SU-DHL-6 (cell line): ENCODE measurements around the gene CEACAM18.

Experiments
- H2AFZ ChIP-seq: fragments of 200-600 bp; sonication (generic); 2 replicates; pipeline ENCODE4 v1.6.1; 2014; ENCODE audit warnings: low read depth, mild to moderate bottlenecking, moderate library complexity, mixed read lengths, antibody characterized with exemption, low read length; ENCODE audit not compliant: severe bottlenecking
- H3F3A ChIP-seq: fragments of 200-600 bp; shearing (Covaris generic); 2 replicates; pipeline ENCODE4 v1.6.0; 2016; ENCODE audit warnings: antibody characterized with exemption, mild to moderate bottlenecking; ENCODE audit not compliant: insufficient read depth
- H3K27ac ChIP-seq: fragments of 200-600 bp; sonication (generic); 2 replicates; pipeline ENCODE4 v1.5.1; 2016; ENCODE audit warnings: low read depth, mild to moderate bottlenecking, low read length, moderate library complexity, mixed read lengths
- H3K27me3 ChIP-seq: fragments of 200-600 bp; sonication (generic), shearing (Covaris generic); 2 replicates; pipeline ENCODE4 v1.6.0; 2014; ENCODE audit warnings: mild to moderate bottlenecking, low read length
- H3K36me3 ChIP-seq: fragments of 200-600 bp; sonication (generic); 2 replicates; pipeline ENCODE4 v1.6.1; 2014; ENCODE audit warnings: mild to moderate bottlenecking, low read length, mixed read lengths
- H3K4me2 ChIP-seq: fragments of 300-600, 200-600 bp; shearing (Covaris generic), sonication (generic); 2 replicates; pipeline ENCODE4 v1.6.0; 2014; ENCODE audit warnings: low read length, low read depth, mild to moderate bottlenecking; ENCODE audit not compliant: poor library complexity, severe bottlenecking
- H3K4me3 ChIP-seq: fragments of 200-600 bp; sonication (generic); 2 replicates; pipeline ENCODE4 v1.5.1; 2014; ENCODE audit warnings: antibody characterized with exemption, low read length, mild to moderate bottlenecking, mixed read lengths; ENCODE audit not compliant: insufficient read depth, poor library complexity, severe bottlenecking
- H3K79me2 ChIP-seq: fragments of 200-600 bp; sonication (generic); 2 replicates; pipeline ENCODE4 v1.6.1; 2014; ENCODE audit warnings: mild to moderate bottlenecking, low read length, moderate library complexity; ENCODE audit not compliant: insufficient read depth
- H3K9ac ChIP-seq: fragments of 200-600 bp; sonication (generic); 2 replicates; pipeline ENCODE4 v1.7.0; 2014; ENCODE audit warnings: mild to moderate bottlenecking, low read length
- H3K9me2 ChIP-seq: fragments of 200-600 bp; sonication (generic); replicated peaks from 2 replicates; pipeline ENCODE4 v1.6.1; 2014; ENCODE audit warnings: low read length; ENCODE audit not compliant: insufficient read depth
- H3K9me3 ChIP-seq: fragments of 200-600 bp; sonication (generic); 2 replicates; pipeline ENCODE4 v1.6.1; 2014; ENCODE audit warnings: low read length, mixed read lengths; ENCODE audit not compliant: insufficient read depth
- H4K20me1 ChIP-seq: fragments of 200-600 bp; sonication (generic); 2 replicates; pipeline ENCODE4 v1.6.1; 2014; ENCODE audit warnings: low read depth, mild to moderate bottlenecking, antibody characterized with exemption, low read length, moderate library complexity, mixed read lengths
- EZH2phosphoT487 ChIP-seq: fragments of 200-600 bp; sonication (generic), shearing (Covaris generic); conservative IDR thresholded peaks from 2 replicates; pipeline ENCODE4 v1.6.1; 2018; ENCODE audit warnings: mild to moderate bottlenecking, antibody characterized with exemption, low read length, moderate library complexity, mixed read lengths
- TF ChIP-seq, protein P1 (sequence below): fragments of 200-600 bp; sonication (generic); IDR thresholded peaks from one replicate; pipeline ENCODE4 v1.5.1; 2017; ENCODE audit warnings: antibody characterized with exemption, mild to moderate bottlenecking, low read length, moderate library complexity; ENCODE audit not compliant: insufficient read depth, poor library complexity, severe bottlenecking

Gene CEACAM18

DNA sequence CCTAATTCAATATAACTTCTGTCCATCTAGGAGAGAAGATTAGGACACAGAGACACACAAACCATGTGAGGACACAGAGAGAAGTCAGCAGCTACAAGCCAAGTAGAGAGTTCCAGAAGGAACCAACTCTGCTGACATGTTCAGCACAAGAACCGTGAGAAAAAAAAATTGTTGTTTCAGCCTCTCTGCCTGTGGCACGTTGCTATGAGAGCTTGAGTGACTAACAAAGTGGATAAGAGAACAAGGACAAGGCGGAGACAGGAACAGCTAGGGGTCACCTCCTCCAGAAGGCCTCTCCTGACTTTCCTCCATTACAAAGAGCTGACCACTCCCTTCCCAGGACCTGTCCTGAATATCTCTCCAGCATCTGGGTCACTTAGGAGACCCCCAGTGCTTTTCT lies 28.9 kb downstream of the CEACAM18 start:
- Histone ChIP-seq H3K27me3 (no peaks in the 10 kb centered on the region), H3K27ac (no peak overlapping the region), H4K20me1 (no peaks in the 10 kb centered on the region), H3K79me2 (no peaks in the 10 kb centered on the region), H3K9ac (no peak overlapping the region), H2AFZ (no peak overlapping the region), H3K4me2 (no peak overlapping the region), H3K9me2 (no peaks in the 10 kb centered on the region), H3K9me3 (no peaks in the 10 kb centered on the region), H3K36me3 (no peaks in the 10 kb centered on the region), H3K4me3 (no peak overlapping the region), H3F3A (no peaks in the 10 kb centered on the region)
- TF ChIP-seq EZH2phosphoT487 = no peak
- TF ChIP-seq, protein P1, sequence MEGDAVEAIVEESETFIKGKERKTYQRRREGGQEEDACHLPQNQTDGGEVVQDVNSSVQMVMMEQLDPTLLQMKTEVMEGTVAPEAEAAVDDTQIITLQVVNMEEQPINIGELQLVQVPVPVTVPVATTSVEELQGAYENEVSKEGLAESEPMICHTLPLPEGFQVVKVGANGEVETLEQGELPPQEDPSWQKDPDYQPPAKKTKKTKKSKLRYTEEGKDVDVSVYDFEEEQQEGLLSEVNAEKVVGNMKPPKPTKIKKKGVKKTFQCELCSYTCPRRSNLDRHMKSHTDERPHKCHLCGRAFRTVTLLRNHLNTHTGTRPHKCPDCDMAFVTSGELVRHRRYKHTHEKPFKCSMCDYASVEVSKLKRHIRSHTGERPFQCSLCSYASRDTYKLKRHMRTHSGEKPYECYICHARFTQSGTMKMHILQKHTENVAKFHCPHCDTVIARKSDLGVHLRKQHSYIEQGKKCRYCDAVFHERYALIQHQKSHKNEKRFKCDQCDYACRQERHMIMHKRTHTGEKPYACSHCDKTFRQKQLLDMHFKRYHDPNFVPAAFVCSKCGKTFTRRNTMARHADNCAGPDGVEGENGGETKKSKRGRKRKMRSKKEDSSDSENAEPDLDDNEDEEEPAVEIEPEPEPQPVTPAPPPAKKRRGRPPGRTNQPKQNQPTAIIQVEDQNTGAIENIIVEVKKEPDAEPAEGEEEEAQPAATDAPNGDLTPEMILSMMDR = no peak

DNA sequence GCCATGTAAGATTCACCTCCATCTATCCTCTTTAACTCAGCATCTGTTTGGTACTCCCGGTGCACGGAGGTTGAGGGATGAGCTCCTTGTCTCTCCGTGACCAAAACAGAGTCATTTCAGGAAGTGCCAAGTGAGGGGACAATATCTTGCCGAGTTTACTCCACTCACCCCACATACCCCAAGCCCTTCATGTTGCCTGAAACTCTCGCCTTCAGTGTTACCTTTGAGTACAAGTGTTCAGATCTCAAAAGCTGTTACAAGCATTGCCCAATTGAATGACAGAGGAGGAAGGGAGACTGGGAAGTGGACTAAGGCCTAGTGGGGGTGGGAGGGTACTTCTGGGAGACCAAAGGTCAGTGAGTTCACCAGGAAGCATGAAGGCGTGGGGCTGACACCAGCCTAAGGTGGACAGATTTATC lies 29.3 kb downstream of the CEACAM18 start:
- Histone ChIP-seq H3K27ac (no peak overlapping the region), H3K4me3 (no peak overlapping the region), H3K9me2 (no peaks in the 10 kb centered on the region), H3K27me3 (no peaks in the 10 kb centered on the region), H3K36me3 (no peaks in the 10 kb centered on the region), H3K9me3 (no peaks in the 10 kb centered on the region), H3K79me2 (no peaks in the 10 kb centered on the region), H2AFZ (no peak overlapping the region), H4K20me1 (no peaks in the 10 kb centered on the region), H3K9ac (no peak overlapping the region), H3F3A (no peaks in the 10 kb centered on the region), H3K4me2 (no peak overlapping the region)
- TF ChIP-seq EZH2phosphoT487 = no peak
- TF ChIP-seq, protein P1 = no peak

DNA sequence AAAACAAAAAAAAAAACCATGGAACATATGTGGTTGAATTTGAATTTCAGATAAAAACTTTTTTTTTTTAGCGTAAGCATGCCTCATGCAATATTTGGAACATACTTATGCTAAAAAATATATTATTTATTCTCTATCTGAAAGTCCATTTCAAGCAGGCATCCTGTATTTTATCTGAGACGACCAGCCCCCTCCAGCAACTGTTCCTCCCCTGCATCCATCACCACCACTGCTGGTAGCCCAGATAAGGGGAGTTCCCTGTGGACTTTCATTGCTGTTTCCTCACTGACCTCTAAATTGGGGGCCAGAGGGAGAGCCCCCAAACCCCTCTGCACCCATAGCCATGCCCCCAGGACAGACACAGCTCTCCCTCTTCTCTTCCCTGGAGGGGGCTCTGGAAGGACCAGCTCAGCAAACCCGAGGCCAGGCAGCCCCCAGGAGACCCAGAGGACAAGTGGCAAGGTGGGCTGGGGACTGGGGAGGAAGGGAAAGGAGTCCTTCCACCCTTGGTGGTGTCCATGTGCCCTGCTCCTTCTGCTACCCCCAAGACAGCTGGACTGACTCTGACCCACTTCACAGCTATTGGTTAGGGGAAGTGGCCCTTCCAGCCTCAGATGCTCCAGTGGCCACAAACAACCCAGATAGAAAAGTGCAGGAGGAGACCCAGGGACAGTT lies 29.9 kb downstream of the CEACAM18 start:
- H3K4me3 ChIP-seq = no peak overlapping the region
- TF ChIP-seq EZH2phosphoT487 = no peak
- TF ChIP-seq, protein P1 = no peak
- H4K20me1 ChIP-seq = no peaks in the 10 kb centered on the region
- H3K27ac ChIP-seq = no peak overlapping the region
- no peak overlapping the region for H3K4me2 ChIP-seq
- H3K36me3 ChIP-seq = no peaks in the 10 kb centered on the region
- no peaks in the 10 kb centered on the region for H3K79me2 ChIP-seq
- H3K9me3 ChIP-seq = no peaks in the 10 kb centered on the region
- H3K27me3 ChIP-seq = no peaks in the 10 kb centered on the region
- no peaks in the 10 kb centered on the region for H3F3A ChIP-seq
- H3K9ac ChIP-seq = no peak overlapping the region
- no peaks in the 10 kb centered on the region for H3K9me2 ChIP-seq
- no peak overlapping the region for H2AFZ ChIP-seq
